Trophoblast cell (in vitro differentiated cells and primary cell): ENCODE data around the gene TENM4.

Experiments used
- DNase-seq, 2 donors: peaks; one replicate each; pipeline ENCODE4 v3.0.0-alpha.2; 2016
- H2AFZ ChIP-seq: 2 replicates; pipeline ENCODE4 v1.6.1; 2013; ENCODE audit warnings: low read length, moderate library complexity, mild to moderate bottlenecking; ENCODE audit not compliant: insufficient read depth, poor library complexity
- H2AK5ac ChIP-seq: 2 replicates; pipeline ENCODE4 v1.6.1; 2013; ENCODE audit warnings: mild to moderate bottlenecking, low read length
- H2BK120ac ChIP-seq: 2 replicates; pipeline ENCODE4 v1.6.1; 2013; ENCODE audit warnings: low read length, mild to moderate bottlenecking, moderate library complexity; ENCODE audit not compliant: insufficient read depth, poor library complexity
- H2BK12ac ChIP-seq: 2 replicates; pipeline ENCODE4 v1.6.1; 2013; ENCODE audit warnings: mild to moderate bottlenecking, low read length, moderate library complexity
- H2BK5ac ChIP-seq: 2 replicates; pipeline ENCODE4 v1.6.1; 2013; ENCODE audit warnings: low read length, low read depth, moderate library complexity, mild to moderate bottlenecking; ENCODE audit not compliant: poor library complexity
- H3K14ac ChIP-seq: 2 replicates; pipeline ENCODE4 v1.6.1; 2013; ENCODE audit warnings: mild to moderate bottlenecking, low read length
- H3K18ac ChIP-seq: 2 replicates; pipeline ENCODE4 v1.6.1; 2013; ENCODE audit warnings: mild to moderate bottlenecking, low read length
- H3K23ac ChIP-seq: 2 replicates; pipeline ENCODE4 v1.6.1; 2013; ENCODE audit warnings: low read length
- H3K27ac ChIP-seq: 2 replicates; pipeline ENCODE4 v1.5.1; 2013; ENCODE audit warnings: low read depth, mild to moderate bottlenecking, inconsistent platforms, low read length, moderate library complexity
- H3K27me3 ChIP-seq: 2 replicates; pipeline ENCODE4 v1.6.1; 2013; ENCODE audit warnings: inconsistent platforms, mild to moderate bottlenecking, low read length, moderate library complexity; ENCODE audit not compliant: insufficient read depth
- H3K36me3 ChIP-seq, 2 experiments: 1 replicate in 1 of 2; 2 replicates in 1 of 2; pipeline ENCODE4 v1.6.1; 2013; ENCODE audit warnings: low read length in 2 of 2, mild to moderate bottlenecking in 2 of 2, moderate library complexity in 1 of 2; ENCODE audit not compliant: insufficient read depth in 2 of 2, control insufficient read depth in 1 of 2
- H3K4ac ChIP-seq: 2 replicates; pipeline ENCODE4 v1.6.1; 2013; ENCODE audit warnings: low read depth, mild to moderate bottlenecking, low read length, moderate library complexity
- H3K4me1 ChIP-seq, 2 experiments: 1 replicate in 1 of 2; 2 replicates in 1 of 2; pipeline ENCODE4 v1.6.1; 2013; ENCODE audit warnings: low read length in 2 of 2, mild to moderate bottlenecking in 2 of 2, moderate library complexity in 1 of 2; ENCODE audit not compliant: insufficient read depth in 2 of 2, control insufficient read depth in 1 of 2
- H3K4me2 ChIP-seq: 2 replicates; pipeline ENCODE4 v1.6.1; 2013; ENCODE audit warnings: inconsistent platforms, mild to moderate bottlenecking, low read length, moderate library complexity
- H3K4me3 ChIP-seq: 2 replicates; pipeline ENCODE4 v1.5.1; 2013; ENCODE audit warnings: mild to moderate bottlenecking, low read depth, low read length, inconsistent platforms
- H3K79me1 ChIP-seq: one replicate; pipeline ENCODE4 v1.6.1; 2013; ENCODE audit warnings: low read length
- H3K79me2 ChIP-seq: 2 replicates; pipeline ENCODE4 v1.6.1; 2013; ENCODE audit warnings: low read length, mild to moderate bottlenecking; ENCODE audit not compliant: control insufficient read depth, insufficient read depth, poor library complexity
- H3K9ac ChIP-seq: 2 replicates; pipeline ENCODE4 v1.6.1; 2013; ENCODE audit warnings: mild to moderate bottlenecking, low read length
- H3K9me3 ChIP-seq: 2 replicates; pipeline ENCODE4 v1.6.1; 2013; ENCODE audit warnings: low read depth, mild to moderate bottlenecking, control low read depth, inconsistent platforms, low read length; ENCODE audit not compliant: insufficient read depth
- H4K12ac ChIP-seq: 2 replicates; pipeline ENCODE4 v1.6.1; 2013; ENCODE audit warnings: low read depth, mild to moderate bottlenecking, low read length, moderate library complexity
- H4K8ac ChIP-seq: 2 replicates; pipeline ENCODE4 v1.6.1; 2013; ENCODE audit warnings: low read depth, mild to moderate bottlenecking, low read length, moderate library complexity
- H4K91ac ChIP-seq: one replicate; pipeline ENCODE4 v1.6.1; 2013; ENCODE audit warnings: low read depth, mild to moderate bottlenecking, low read length, moderate library complexity
- WGBS: extraction: QIAGEN DNeasy Blood & Tissue Kit; methylation state at CpG from one replicate; pipeline ENCODE4 v1.1.7; 2013; ENCODE audit warnings: missing lambda C conversion rate; ENCODE audit not compliant: insufficient read length, insufficient coverage; ENCODE audit errors: extremely low coverage; 5-methylcytosine and 5-hydroxymethylcytosine counted together

The TENM4 gene

GRCh38 chr11:78696177-78696576 is 744.7 kb downstream of the TENM4 start:
- H2BK12ac ChIP-seq, result no peak overlapping the region
- no peak overlapping the region for H3K18ac ChIP-seq
- H3K4ac ChIP-seq, result no peak overlapping the region
- no peaks in the 10 kb centered on the region for H3K4me1 ChIP-seq
- no peak overlapping the region for H3K27ac ChIP-seq
- no peak overlapping the region for H3K4me2 ChIP-seq
- peaks cover 2% of the 10 kb centered on the region for H3K9me3 ChIP-seq
- no peak overlapping the region for H4K91ac ChIP-seq
- H3K14ac ChIP-seq, result no peak overlapping the region
- no peak overlapping the region for H3K23ac ChIP-seq
- no peaks in the 10 kb centered on the region for H3K79me2 ChIP-seq
- no peak overlapping the region for H2BK5ac ChIP-seq
- H3K9ac ChIP-seq, result no peak overlapping the region
- no peaks in the 10 kb centered on the region for H3K79me1 ChIP-seq
- no peak overlapping the region for H4K12ac ChIP-seq
- peaks cover 7 to 17% of the 10 kb centered on the region in 2 experiments for H3K36me3 ChIP-seq
- H4K8ac ChIP-seq, result no peak overlapping the region
- WGBS, result no CpG with 5 or more reads among the region's 7 CpGs
- no peak overlapping the region for H2BK120ac ChIP-seq
- H2AFZ ChIP-seq, result no peak overlapping the region
- no peak for DNase-seq
- no peak overlapping the region for H2AK5ac ChIP-seq
- no peak overlapping the region for H3K4me3 ChIP-seq
- H3K27me3 ChIP-seq, result no peaks in the 10 kb centered on the region

- Histone ChIP-seq H3K36me3 (peaks cover 8 to 14% of the 10 kb centered on the region in 2 experiments), H3K27ac (no peak overlapping the region), H3K18ac (no peak overlapping the region), H3K79me1 (no peaks in the 10 kb centered on the region), H2AK5ac (no peak overlapping the region), H4K8ac (no peak overlapping the region), H3K27me3 (no peaks in the 10 kb centered on the region), H3K79me2 (no peaks in the 10 kb centered on the region), H2AFZ (no peak overlapping the region), H3K4me2 (no peak overlapping the region), H4K91ac (no peak overlapping the region), H2BK120ac (no peak overlapping the region), H4K12ac (no peak overlapping the region), H3K9ac (no peak overlapping the region), H3K23ac (no peak overlapping the region), H3K4ac (no peak overlapping the region), H3K9me3 (peaks cover 2% of the 10 kb centered on the region), H3K4me1 (peaks cover 8 to 9% of the 10 kb centered on the region in 2 experiments), H2BK12ac (no peak overlapping the region), H3K4me3 (no peak overlapping the region), H3K14ac (no peak overlapping the region), H2BK5ac (no peak overlapping the region)
- no CpG with 5 or more reads among the region's 4 CpGs for WGBS
- no peak for DNase-seq
Observed at GRCh38 chr11:78694152-78694551, 746.7 kb downstream of the TENM4 start.

- Histone ChIP-seq H3K9me3 (peaks cover 4% of the 10 kb centered on the region), H3K27ac (no peak overlapping the region), H3K4me1 (peaks cover 15% of the 10 kb centered on the region in 2 experiments), H3K18ac (no peak overlapping the region), H3K4ac (no peak overlapping the region), H3K9ac (no peak overlapping the region), H3K23ac (no peak overlapping the region), H3K79me1 (no peaks in the 10 kb centered on the region), H2BK12ac (no peak overlapping the region), H2BK5ac (no peak overlapping the region), H3K4me3 (peak overlapping the region; percentile 11), H3K79me2 (no peaks in the 10 kb centered on the region), H2BK120ac (no peak overlapping the region), H3K4me2 (no peak overlapping the region), H3K27me3 (no peaks in the 10 kb centered on the region), H4K12ac (no peak overlapping the region), H2AK5ac (no peak overlapping the region), H4K8ac (no peak overlapping the region), H3K36me3 (peaks cover 10 to 14% of the 10 kb centered on the region in 2 experiments), H2AFZ (no peak overlapping the region), H4K91ac (no peak overlapping the region), H3K14ac (no peak overlapping the region)
- no CpG with 5 or more reads among the region's 2 CpGs for WGBS
- DNase-seq, result no peak
Observed at GRCh38 chr11:78691215-78691614, 749.6 kb downstream of the TENM4 start.

GRCh38 chr11:78690352-78690987 is 750.4 kb downstream of the TENM4 start:
- H2BK5ac ChIP-seq, result no peak overlapping the region
- peaks cover 15% of the 10 kb centered on the region in 2 experiments for H3K4me1 ChIP-seq
- no peaks in the 10 kb centered on the region for H3K27me3 ChIP-seq
- H3K9ac ChIP-seq, result no peak overlapping the region
- peaks cover 4% of the 10 kb centered on the region for H3K9me3 ChIP-seq
- H4K91ac ChIP-seq, result no peak overlapping the region
- no peak overlapping the region for H2BK12ac ChIP-seq
- H3K23ac ChIP-seq, result no peak overlapping the region
- no peaks in the 10 kb centered on the region for H3K79me1 ChIP-seq
- H3K4me2 ChIP-seq, result no peak overlapping the region
- peaks cover 13 to 18% of the 10 kb centered on the region in 2 experiments for H3K36me3 ChIP-seq
- no peak overlapping the region for H4K12ac ChIP-seq
- H3K79me2 ChIP-seq, result no peaks in the 10 kb centered on the region
- H2AFZ ChIP-seq, result no peak overlapping the region
- WGBS, result no CpG with 5 or more reads among the region's 2 CpGs
- no peak overlapping the region for H2BK120ac ChIP-seq
- H4K8ac ChIP-seq, result no peak overlapping the region
- no peak for DNase-seq
- no peak overlapping the region for H3K27ac ChIP-seq
- no peak overlapping the region for H2AK5ac ChIP-seq
- no peak overlapping the region for H3K18ac ChIP-seq
- H3K4ac ChIP-seq, result no peak overlapping the region
- no peak overlapping the region for H3K4me3 ChIP-seq
- H3K14ac ChIP-seq, result no peak overlapping the region
